WI38 (cell line): ENCODE data around the gene MYADML2.
A peak's percentile ranks its signal among the peaks of the same experiment; 100 is the strongest.

Source experiments
- H3K4me3 ChIP-seq: 2 replicates; pipeline ENCODE4 v1.5.1; 2011; ENCODE audit warnings: low read depth, mild to moderate bottlenecking, control low read depth, low read length
- TF ChIP-seq, protein P1 (sequence below): IDR thresholded peaks from 2 replicates; pipeline ENCODE4 v1.5.1; 2012; ENCODE audit warnings: low read depth, mild to moderate bottlenecking, control low read depth, low read length

MYADML2 gene

GRCh38 chr17:81926451-81927151, 20.4 kb downstream of the MYADML2 start:
- TF ChIP-seq, protein P1, sequence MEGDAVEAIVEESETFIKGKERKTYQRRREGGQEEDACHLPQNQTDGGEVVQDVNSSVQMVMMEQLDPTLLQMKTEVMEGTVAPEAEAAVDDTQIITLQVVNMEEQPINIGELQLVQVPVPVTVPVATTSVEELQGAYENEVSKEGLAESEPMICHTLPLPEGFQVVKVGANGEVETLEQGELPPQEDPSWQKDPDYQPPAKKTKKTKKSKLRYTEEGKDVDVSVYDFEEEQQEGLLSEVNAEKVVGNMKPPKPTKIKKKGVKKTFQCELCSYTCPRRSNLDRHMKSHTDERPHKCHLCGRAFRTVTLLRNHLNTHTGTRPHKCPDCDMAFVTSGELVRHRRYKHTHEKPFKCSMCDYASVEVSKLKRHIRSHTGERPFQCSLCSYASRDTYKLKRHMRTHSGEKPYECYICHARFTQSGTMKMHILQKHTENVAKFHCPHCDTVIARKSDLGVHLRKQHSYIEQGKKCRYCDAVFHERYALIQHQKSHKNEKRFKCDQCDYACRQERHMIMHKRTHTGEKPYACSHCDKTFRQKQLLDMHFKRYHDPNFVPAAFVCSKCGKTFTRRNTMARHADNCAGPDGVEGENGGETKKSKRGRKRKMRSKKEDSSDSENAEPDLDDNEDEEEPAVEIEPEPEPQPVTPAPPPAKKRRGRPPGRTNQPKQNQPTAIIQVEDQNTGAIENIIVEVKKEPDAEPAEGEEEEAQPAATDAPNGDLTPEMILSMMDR = no peak

GRCh38 chr17:81925860-81926450, 21.1 kb downstream of the MYADML2 start:
- TF ChIP-seq, protein P1 = no peak
- peak overlapping the region; percentile 74 for H3K4me3 ChIP-seq

More at GRCh38 chr17:81926451-81927151, 20.4 kb downstream of the MYADML2 start:
- peak overlapping the region; percentile 74 for H3K4me3 ChIP-seq

DNA sequence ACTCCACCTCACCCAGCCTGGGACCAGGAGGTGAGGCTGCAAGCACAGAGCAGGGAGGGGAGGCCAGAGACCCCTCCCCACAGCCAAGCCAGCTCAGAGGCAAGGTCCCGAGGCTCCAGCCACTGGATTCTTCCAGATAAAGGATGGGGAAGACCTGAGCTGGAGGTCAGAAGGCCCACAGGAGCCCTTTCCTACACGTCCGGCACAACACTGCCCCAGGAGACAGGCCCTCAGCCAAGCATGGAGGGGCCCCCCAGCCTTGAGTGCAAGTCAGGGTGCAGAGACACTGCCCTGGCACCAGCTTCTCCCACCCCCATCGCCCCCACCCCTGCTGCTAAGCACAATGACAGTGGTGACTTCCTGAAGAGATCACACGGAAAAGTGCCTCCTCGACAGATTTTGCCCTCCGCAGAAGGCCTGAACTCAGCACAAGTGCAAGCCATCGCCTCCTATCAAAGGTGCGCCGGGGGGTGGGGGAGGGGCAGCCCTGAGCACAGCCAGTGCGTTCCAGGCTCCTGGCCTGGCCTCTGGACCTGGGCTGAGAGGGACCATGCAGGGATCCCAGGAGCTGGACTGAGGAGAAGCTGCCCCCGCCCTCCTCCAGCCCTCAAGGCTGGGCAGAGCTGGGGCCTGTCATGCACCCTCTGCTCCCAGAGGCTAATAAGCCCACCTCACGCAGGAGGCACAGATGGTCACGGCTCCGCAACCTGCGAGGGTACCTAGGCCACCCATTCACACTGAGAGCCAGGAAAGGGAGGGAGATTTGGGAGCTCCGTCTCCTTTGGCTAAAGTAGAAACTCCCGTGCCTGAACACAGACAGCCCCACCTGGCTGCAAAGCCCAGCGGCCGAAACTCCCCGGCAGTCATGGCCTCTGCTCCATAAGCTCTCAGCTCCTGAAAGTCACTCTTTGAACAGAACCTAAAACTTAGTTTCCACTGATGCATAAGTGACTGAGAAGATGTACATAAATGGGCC, 22.2 kb downstream of the MYADML2 start:
- TF ChIP-seq, protein P1 = no peak
- H3K4me3 ChIP-seq = no peak overlapping the region

DNA sequence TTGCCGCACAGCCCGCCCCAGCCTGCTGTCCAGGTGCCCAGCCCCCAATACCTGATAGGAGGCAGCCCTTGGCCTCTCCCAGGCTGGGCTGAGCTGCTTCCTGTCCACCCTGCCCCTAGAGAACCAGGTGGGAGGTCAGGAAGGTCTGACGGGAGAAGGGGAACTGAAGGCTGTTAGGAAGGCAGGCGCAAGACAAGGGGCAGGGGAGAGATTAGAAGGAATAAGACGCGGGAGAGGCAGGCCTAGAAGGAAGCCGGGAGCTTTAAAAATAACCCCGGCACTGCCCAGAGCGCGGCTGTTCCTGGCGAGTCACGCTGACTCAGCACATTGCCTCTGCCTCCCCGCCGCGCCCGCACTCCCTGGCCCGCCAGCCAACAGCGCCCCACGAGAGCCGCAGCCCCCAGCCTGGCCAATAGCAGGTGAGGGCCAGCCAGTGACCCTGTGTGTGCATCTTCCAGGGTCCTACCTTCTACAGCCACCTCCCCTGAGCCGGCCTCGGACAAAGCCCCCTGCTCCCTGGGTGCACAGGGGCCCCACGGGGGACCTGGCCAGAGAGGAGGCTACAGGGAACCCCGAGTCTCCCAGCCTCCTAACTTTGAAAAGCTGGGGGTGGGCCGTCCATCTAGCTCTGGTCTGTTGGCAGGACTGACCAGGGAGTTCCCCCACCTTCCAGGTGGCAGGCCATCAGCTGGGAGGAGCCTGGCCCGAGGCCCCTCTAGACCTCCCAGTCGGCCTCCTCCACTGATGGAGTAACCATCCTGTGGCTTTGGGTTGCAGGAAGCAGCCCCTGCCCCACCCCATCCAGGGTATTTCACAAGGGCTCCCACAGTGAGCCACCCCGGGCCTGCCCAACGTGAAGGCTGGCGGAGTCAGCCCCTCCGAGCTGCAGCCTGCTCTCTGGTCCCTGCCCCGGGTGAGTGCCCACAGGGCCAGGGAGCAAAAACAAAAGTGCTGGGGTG, 23.5 kb downstream of the MYADML2 start:
- H3K4me3 ChIP-seq = peak overlapping the region; percentile 49

GRCh38 chr17:81922566-81923301, 24.3 kb downstream of the MYADML2 start:
- TF ChIP-seq, protein P1 = no peak
- H3K4me3 ChIP-seq = peak overlapping the region; percentile 49

More for the DNA sequence above, 23.5 kb downstream of the MYADML2 start:
- TF ChIP-seq, protein P1 = no peak
